Erythroblast (primary cell): ENCODE measurements around the gene TUBB3.

Source experiments
- GATA1 ChIP-seq: IDR thresholded peaks from 2 replicates; pipeline ENCODE4 v1.6.1; 2011; ENCODE audit warnings: low read depth, mild to moderate bottlenecking, control low read depth, low read length, moderate library complexity
- POLR2A ChIP-seq: IDR thresholded peaks from 2 replicates; pipeline ENCODE4 v1.6.1; 2011; ENCODE audit warnings: mild to moderate bottlenecking, low read length

- TF ChIP-seq POLR2A (no peak), GATA1 (no peak)
Measured at GRCh38 chr16:89983536-89983935, 60.4 kb downstream of the TUBB3 start.
